K562 (cell line): ENCODE results near the gene SLC4A11. TPM values are rescaled to one million over a fixed set of nuclear protein-coding genes. Genes with fewer than 3 reads are reported as not detected.

Experiments used
- ATAC-seq: fragments of 200-7000 bp; cut with Tn5 transposase; 3 replicates; pipeline ENCODE4 v1.9.1; 2020; ENCODE audit warnings: moderate library complexity
- BruUV-seq: library from RNA; stranded (reverse); fragments of 400-500 nt; replicated peaks from 2 replicates; lab custom pipeline; 2021; lab: Mats Ljungman, UMichigan
- CTCF ChIA-PET: fragments of 300-600 bp; formaldehyde crosslinking; extraction: SDS; loops from one replicate; lab custom pipeline; 2021; ENCODE audit warnings: low intra/inter-chr PET ratio; lab: Yijun Ruan, JAX
- POLR2A ChIA-PET: fragments of 300-600, 350-650 bp; sonication (Branson Sonifier 250); formaldehyde crosslinking; extraction: SDS; loops from one replicate; lab custom pipeline; 2021; ENCODE audit warnings: antibody characterized with exemption, inconsistent platforms; lab: Yijun Ruan, JAX
- DNase-seq, 4 experiments: peaks; one replicate each; pipeline versions ENCODE4 v3.0.0 to v3.0.0-alpha.2; 2011 to 2018; ENCODE audit warnings: low spot score in 3 of 4, mixed read lengths in 3 of 4; ENCODE audit errors: extremely low read depth in 1 of 4
- FAIRE-seq: peaks from 2 replicates; lab custom pipeline; 2011; peaks lifted over from hg19 to GRCh38; lab: Jason Lieb, UNC
- H2AFZ ChIP-seq: 2 replicates; pipeline ENCODE4 v1.6.0; 2011; ENCODE audit warnings: low read depth, low read length, control low read depth, inconsistent platforms
- H3K27ac ChIP-seq: fragments of 200-600 bp; 3 replicates; pipeline ENCODE4 v1.8.0; 2011; ENCODE audit warnings: low read depth, mild to moderate bottlenecking, control low read depth, inconsistent platforms, low read length, moderate library complexity, mixed read lengths; ENCODE audit errors: extremely low read depth
- H3K27me3 ChIP-seq, 2 experiments: fragments of 300-600 bp in 1 of 2; 2 replicates in 1 of 2; 3 replicates in 1 of 2; pipeline versions ENCODE4 v1.6.0 to v1.8.0; 2011; ENCODE audit warnings: inconsistent platforms in 2 of 2, low read length in 2 of 2, mild to moderate bottlenecking in 1 of 2, mixed read lengths in 1 of 2, moderate library complexity in 1 of 2; ENCODE audit not compliant: control insufficient read depth in 2 of 2, insufficient read depth in 2 of 2
- H3K36me3 ChIP-seq: fragments of 300-600 bp; 3 replicates; pipeline ENCODE4 v1.8.0; 2011; ENCODE audit warnings: mild to moderate bottlenecking, low read length, inconsistent platforms; ENCODE audit not compliant: control insufficient read depth, insufficient read depth
- H3K4me1 ChIP-seq, 2 experiments: fragments of 200-600 bp in 1 of 2; replicated peaks in 1 of 2; 2 replicates in 1 of 2; 3 replicates in 1 of 2; pipeline versions ENCODE4 v1.5.1 to v1.8.0; 2011; ENCODE audit warnings: inconsistent platforms in 2 of 2, low read length in 2 of 2, mild to moderate bottlenecking in 1 of 2, mixed read lengths in 1 of 2, moderate library complexity in 1 of 2; ENCODE audit not compliant: control insufficient read depth in 2 of 2, insufficient read depth in 2 of 2
- H3K4me2 ChIP-seq: 2 replicates; pipeline ENCODE4 v1.6.1; 2011; ENCODE audit warnings: low read length, control low read depth, inconsistent platforms, mixed read lengths; ENCODE audit not compliant: insufficient read depth
- H3K4me3 ChIP-seq: fragments of 200-600 bp; sonication (generic), shearing (Covaris generic); 2 replicates; pipeline ENCODE4 v1.5.1; 2016; ENCODE audit warnings: control low read depth, inconsistent platforms
- H3K79me2 ChIP-seq: fragments of 200-600 bp; 3 replicates; pipeline ENCODE4 v1.8.0; 2011; ENCODE audit warnings: low read length, inconsistent platforms; ENCODE audit not compliant: control insufficient read depth, insufficient read depth
- H3K9ac ChIP-seq, 2 experiments: 2 replicates each; pipeline versions ENCODE4 v1.6.0 to v1.6.1; 2011; ENCODE audit warnings: low read depth in 2 of 2, low read length in 2 of 2, control low read depth in 1 of 2, inconsistent platforms in 1 of 2, mild to moderate bottlenecking in 1 of 2, mixed read lengths in 1 of 2; ENCODE audit not compliant: insufficient read depth in 1 of 2
- H3K9me1 ChIP-seq: one replicate; pipeline ENCODE4 v1.6.0; 2011; ENCODE audit warnings: inconsistent platforms, mild to moderate bottlenecking, low read length, moderate library complexity; ENCODE audit not compliant: control insufficient read depth, insufficient read depth
- H3K9me3 ChIP-seq: replicated peaks from 2 replicates; pipeline ENCODE4 v1.5.1; 2011; ENCODE audit warnings: low read depth, low read length, inconsistent platforms; ENCODE audit not compliant: control insufficient read depth, insufficient read depth
- H4K20me1 ChIP-seq: replicated peaks from 2 replicates; pipeline ENCODE4 v1.6.1; 2011; ENCODE audit warnings: low read length, inconsistent platforms, mixed read lengths; ENCODE audit not compliant: control insufficient read depth, insufficient read depth
- C11orf30 ChIP-seq: fragments of 450-650 bp; IDR thresholded peaks from 2 replicates; pipeline ENCODE4 v1.6.1; 2016; ENCODE audit warnings: low read depth, mild to moderate bottlenecking
- CREB1 ChIP-seq, 2 experiments: sonication (generic) in 1 of 2; formaldehyde crosslinking in 1 of 2; IDR thresholded peaks; 2 replicates each; pipeline versions ENCODE4 v1.6.1 to v1.8.0; 2012 to 2022; ENCODE audit warnings: inconsistent platforms in 1 of 2, mild to moderate bottlenecking in 1 of 2, missing genetic modification reagents in 1 of 2, moderate library complexity in 1 of 2
- ELK3 ChIP-seq: fragments of 450-650 bp; formaldehyde crosslinking; IDR thresholded peaks from 2 replicates; pipeline ENCODE4 v1.4.0; 2020; ENCODE audit warnings: mild to moderate bottlenecking
- RBM39 ChIP-seq: fragments of 200-400 bp; formaldehyde crosslinking; optimal IDR thresholded peaks from 2 replicates; pipeline ENCODE3; 2018; ENCODE audit warnings: low read depth, low read length
- TAF15 ChIP-seq: fragments of 200-400 bp; formaldehyde crosslinking; IDR thresholded peaks from 2 replicates; pipeline ENCODE4 v1.6.1; 2017; ENCODE audit warnings: mild to moderate bottlenecking, low read depth, low read length, moderate library complexity
- ZNF316 ChIP-seq: fragments of 450-650 bp; IDR thresholded peaks from 2 replicates; pipeline ENCODE4 v1.6.1; 2016
- WGBS: fragments of 100-300 bp; shearing (Covaris generic); methylation state at CpG from one replicate; pipeline ENCODE4 v1.1.6; 2016; ENCODE audit warnings: low coverage, mixed read lengths; ENCODE audit not compliant: insufficient coverage; ENCODE audit errors: missing lambda C conversion rate; 5-methylcytosine and 5-hydroxymethylcytosine counted together
- in situ Hi-C: fragments of 300-500 bp; cut with MboI; formaldehyde crosslinking; loops from 4 replicates; pipeline ENCODE4 v1.15.0; 2018; ENCODE audit warnings: inconsistent platforms, mixed read lengths
- intact Hi-C: fragments of 100-400 bp; cut with micrococcal nuclease; formaldehyde crosslinking; loops from 2 replicates; pipeline ENCODE4 v1.14.2; 2022
- polyA plus RNA-seq, 8 experiments: library from polyadenylated mRNA; depleted of rRNA in 4 of 8; stranded (reverse) in 5 of 8; unstranded in 3 of 8; fragments of >200 nt; fragmentation: Nextera tagmentation in 2 of 8; fragmentation: Illumina TruSeq in 1 of 8; extraction: Ambion mirVana in 2 of 8; extraction: Trizol in 1 of 8; gene quantifications; 2 replicates each; pipeline versions ENCODE4 v1.2.1 to v1.2.3, GENCODE V29; 2011 to 2014; ENCODE audit warnings: inconsistent platforms in 1 of 8, missing spikeins in 1 of 8
- total RNA-seq, 7 experiments: library from RNA; depleted of rRNA in 6 of 7; stranded (reverse); fragments of >200 nt in 6 of 7; fragmentation: Illumina TruSeq in 2 of 7; extraction: Trizol in 2 of 7; gene quantifications; 2 replicates each; pipeline versions ENCODE4 v1.2.1 to v1.2.3, GENCODE V29; 2011 to 2021; ENCODE audit warnings: low replicate concordance in 1 of 7

SLC4A11 gene
- total and polyA plus RNA-seq, 9 of the 15 experiments (the other 6 are each of a cell fraction or from before 2014, with no cell fraction given) = 0.10 to 2.0 (median 0.20) TPM

DNA sequence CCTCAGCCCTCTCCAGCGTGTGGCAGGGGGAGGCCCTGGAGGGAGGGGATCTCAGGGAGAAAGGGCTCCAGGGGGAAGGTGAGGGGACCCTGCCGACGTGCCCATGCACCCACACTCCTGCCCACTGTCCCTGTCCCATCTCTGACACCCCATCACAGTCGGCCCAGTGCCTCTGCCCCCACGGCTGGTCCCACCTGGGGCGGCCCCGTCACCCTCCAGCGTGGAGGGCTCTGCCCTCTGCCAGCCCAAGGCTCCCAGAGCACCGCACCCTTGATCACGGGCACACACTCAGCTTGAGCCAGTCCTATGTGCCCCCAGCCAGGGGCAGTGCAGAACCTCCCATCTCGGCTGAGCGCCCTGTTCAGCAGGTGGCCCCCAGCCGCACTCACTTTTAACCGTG, 9.2 kb downstream of the SLC4A11 start:
- TF ChIP-seq CREB1 (IDR thresholded peaks at IDR 0.05) (no peak), CREB1 (CRISPR knock-in tag; IDR thresholded peaks at IDR 0.05) (no peak), RBM39 (no peak), TAF15 (no peak), ELK3 (CRISPR knock-in tag) (no peak), C11orf30 (no peak), ZNF316 (no peak)
- Histone ChIP-seq H3K4me1 (peaks cover 0 to 24% of the 10 kb centered on the region in 2 experiments; a peak in 2 of 5 replicates), H3K9me3 (no peaks in the 10 kb centered on the region), H3K79me2 (no peaks in the 10 kb centered on the region), H4K20me1 (no peaks in the 10 kb centered on the region), H3K9ac (no peak overlapping the region; a peak in 1 of 4 replicates), H3K36me3 (no peaks in the 10 kb centered on the region), H3K4me3 (no peak overlapping the region), H3K4me2 (no peak overlapping the region), H3K27ac (no peak overlapping the region), H3K27me3 (no peaks in the 10 kb centered on the region), H3K9me1 (no peaks in the 10 kb centered on the region), H2AFZ (no peak overlapping the region)
- intact Hi-C loops = no loop called here
- POLR2A ChIA-PET = interaction anchor here (0.6 kb wide), 1 partner anchor 23 kb away, joined by 3 read pairs; no protein-coding TSS in a partner anchor
- BruUV-seq = no TSS peak
- 64% methylated on average over 12 of the region's 14 CpGs for WGBS
- in situ Hi-C loops = no loop called here
- no peak for ATAC-seq
- CTCF ChIA-PET = no interaction called here
- no peak for DNase-seq
- FAIRE-seq = no peak
